HG03064 (cell line): ENCODE results near the gene GGPS1.
"Not testable (repeated sequence)": the region's sequence is repeated elsewhere in the genome, so short reads cannot be mapped to it uniquely, and the experiment has no call there.

Experiments
- ATAC-seq: cut with Tn5 transposase; IDR thresholded peaks from one replicate; pipeline ENCODE4 v1.9.1; 2021; ENCODE audit warnings: low read depth; ENCODE audit not compliant: unreplicated experiment

The GGPS1 gene

DNA sequence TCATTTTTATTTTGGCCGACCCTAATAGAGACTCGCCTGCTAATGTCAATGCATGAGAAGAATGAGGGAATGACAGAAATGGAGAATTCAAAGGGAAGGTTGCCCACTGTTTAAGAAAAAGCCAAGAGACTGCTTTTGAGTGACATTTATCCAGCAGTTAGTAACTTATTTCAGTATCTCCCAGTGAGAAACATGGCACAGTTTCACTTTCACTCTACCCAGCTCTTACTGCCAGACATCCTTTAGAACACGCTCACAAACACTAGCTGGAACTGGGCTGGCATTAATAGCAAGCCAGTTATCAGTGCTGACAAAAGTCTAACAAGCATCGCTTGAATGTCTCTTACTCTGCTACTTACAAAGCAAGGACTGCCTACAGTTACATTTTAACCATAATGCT is 8.5 kb downstream of the GGPS1 start:
- ATAC-seq, result no peak

DNA sequence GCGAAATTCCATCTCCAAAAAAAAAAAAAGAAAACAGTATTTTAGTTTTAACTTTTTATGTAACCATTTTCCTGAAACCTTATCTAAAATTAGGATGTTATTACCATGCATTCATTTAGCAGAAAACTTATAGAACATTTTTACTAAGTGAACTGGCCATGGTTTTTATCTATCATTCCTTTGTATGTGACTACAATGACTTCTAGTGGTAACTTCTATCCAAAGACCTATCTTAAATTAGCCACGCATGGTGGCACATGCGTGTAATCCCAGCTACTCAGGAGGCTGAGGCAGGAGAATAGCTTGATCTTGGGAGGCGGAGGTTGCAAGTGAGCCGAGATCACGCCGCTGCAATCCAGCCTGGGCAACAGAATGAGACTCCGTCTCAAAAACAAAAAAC is 11.4 kb downstream of the GGPS1 start:
- no peak for ATAC-seq

DNA sequence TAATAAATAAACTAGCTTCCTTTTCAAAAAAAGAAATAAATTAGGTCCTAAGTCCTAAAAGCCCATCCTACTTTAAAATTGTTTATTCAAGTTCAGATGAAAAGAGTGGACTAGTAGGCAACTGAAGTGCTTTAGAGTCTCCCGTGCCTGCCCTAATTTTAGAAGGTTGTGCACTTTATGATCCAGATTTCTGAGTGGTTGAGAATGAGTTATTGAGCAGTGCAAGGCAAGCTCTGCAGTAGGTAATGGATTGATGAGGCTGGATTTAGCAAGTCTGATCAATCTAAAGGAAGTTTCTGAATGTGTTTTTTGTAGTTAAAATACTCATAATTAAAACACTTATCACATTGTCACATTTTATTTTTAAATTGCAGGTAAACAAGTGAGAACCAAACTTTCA is 13.0 kb downstream of the GGPS1 start:
- no peak for ATAC-seq

- ATAC-seq, result no peak
Observed at GRCh38 chr1:235342039-235342438, 13.7 kb downstream of the GGPS1 start.

DNA sequence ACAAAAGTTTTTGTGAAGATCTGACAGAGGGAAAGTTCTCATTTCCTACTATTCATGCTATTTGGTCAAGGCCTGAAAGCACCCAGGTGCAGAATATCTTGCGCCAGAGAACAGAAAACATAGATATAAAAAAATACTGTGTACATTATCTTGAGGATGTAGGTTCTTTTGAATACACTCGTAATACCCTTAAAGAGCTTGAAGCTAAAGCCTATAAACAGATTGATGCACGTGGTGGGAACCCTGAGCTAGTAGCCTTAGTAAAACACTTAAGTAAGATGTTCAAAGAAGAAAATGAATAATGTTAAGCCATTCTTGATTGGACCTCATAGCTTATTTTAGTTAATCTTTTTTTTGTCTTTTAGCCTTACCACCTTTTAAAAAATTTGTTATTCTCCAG is 14.1 kb downstream of the GGPS1 start:
- no peak for ATAC-seq

DNA sequence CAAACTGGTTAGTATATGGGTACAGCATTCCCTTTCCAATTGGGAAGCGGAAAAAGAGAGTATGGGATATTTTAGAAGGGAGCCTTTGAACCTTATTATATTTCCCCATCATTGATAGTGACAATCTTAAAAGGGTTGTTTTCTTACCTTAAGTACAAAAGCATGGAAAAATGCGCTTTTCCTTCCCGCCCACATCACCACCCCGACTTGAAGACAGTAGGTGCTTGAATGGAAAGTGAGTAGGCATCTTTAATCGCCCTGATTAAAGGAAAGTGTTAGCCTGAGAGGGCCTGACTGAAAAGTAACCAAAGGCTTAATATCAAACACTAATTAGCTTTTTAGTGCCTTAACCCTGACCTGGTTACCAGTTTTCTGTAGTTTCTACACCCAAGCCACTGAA is 15.4 kb downstream of the GGPS1 start:
- no peak for ATAC-seq

DNA sequence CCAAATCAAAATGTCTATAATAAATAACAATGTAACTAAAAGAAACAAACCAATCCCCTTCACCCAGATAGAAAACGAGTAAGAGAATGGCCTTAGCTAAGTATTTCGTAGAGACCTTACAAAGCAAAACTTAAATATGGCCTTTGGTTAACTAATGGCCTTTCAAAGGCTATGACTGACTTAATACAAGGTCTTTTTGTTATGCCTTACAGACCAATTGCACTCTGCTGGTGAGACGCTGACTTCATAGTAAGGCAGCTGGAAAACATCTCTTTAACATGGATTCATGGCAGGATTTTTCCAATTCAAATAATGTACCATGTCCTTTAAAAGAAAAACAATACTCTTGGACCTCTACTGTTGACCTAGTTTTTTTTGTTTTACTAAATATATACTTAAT is 23.1 kb downstream of the GGPS1 start:
- ATAC-seq, result no peak

GRCh38 chr1:235351898-235352297 is 23.5 kb downstream of the GGPS1 start:
- ATAC-seq, result no peak

DNA sequence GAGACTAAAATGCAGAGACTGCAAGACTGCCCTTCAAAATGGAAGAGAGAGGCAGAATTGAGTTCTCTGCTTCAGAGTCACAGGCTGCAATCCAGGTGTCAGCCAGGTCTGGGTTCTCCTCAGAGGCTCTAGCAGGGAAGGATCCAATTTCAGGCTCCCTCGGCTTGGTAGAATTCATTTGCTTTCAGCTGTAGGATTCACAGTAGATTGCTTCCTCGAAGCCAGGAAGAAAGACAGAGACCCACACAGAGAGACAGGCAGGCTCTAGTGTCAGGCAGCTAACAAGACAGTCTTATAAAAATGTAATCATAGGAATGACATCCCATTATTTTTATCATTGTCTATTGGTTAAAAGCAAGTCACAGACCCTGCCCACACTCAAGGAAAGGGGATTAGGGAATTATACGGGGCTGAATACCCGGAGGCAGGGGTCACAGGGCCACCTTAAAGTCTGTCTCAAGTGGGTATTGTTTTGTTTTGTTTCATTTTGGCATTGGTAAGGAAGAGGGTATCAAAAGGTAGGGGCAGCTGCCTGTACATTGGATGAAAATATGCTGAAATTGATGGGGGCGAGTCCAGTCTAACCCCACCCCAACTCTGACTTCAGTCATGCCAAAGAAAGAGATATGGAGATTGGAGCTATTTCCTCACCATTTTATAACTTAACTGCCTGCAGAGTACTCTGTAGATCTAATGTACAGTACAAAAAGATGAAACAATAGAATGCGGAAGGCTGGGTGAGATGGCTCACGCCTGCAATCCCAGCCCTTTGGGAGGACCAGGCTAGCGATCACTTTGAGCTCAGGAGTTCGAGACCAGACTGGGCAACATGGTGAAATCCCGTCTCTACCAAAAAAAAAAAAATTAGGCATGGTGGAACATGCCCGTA is 29.4 kb downstream of the GGPS1 start:
- ATAC-seq, result no peak

DNA sequence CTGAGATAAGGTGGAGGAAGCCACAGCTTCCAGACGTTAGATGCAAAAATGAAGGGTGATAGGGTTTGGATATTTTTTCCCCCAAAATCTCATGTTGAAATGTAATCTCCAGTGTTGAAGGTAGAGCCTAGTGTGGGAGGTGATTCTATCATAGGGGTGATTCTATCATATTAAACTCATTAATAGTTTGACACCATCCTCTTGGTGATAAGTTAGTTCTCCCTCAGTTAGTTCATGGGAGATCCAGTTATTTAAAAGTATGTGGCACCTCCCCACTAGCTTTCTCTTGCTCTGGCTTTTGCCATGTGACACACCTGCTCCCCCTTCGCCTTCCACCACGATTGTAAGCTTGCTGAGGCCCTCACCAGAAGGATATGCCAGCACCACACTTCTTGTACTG is 30.5 kb downstream of the GGPS1 start:
- ATAC-seq, result no peak

- not testable (repeated sequence) for ATAC-seq
Observed at GRCh38 chr1:235364189-235364588, 35.8 kb downstream of the GGPS1 start.

DNA sequence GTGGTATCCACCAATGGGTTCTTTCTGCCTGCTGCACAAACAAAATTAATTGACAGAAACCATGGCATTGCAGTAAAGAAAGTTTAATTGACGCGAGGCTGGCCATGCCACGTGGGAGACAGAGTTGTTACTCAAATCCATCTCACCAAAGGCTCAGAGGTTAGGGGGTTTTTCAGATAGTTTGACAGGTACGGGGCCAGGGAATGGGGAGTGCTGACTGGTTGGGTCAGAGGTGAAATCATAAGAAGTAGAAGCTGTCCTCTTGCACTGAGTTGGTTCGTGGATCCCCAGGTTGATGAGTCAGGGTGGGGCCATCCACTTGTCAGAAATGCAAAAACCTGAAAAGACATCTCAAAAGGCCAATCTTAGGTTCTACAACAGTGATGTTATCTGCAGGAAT is 37.9 kb downstream of the GGPS1 start:
- no peak for ATAC-seq

GRCh38 chr1:235367000-235367908 is 38.9 kb downstream of the GGPS1 start, which contains the start of gene TBCE:
TBCE (plus strand) TSS chr1:235367427; CDS start chr1:235380050, 12,623 bp downstream.
- ATAC-seq, result peak; percentile 100

- ATAC-seq, result no peak
Observed at GRCh38 chr1:235368428-235368827, 40.1 kb downstream of the GGPS1 start.

DNA sequence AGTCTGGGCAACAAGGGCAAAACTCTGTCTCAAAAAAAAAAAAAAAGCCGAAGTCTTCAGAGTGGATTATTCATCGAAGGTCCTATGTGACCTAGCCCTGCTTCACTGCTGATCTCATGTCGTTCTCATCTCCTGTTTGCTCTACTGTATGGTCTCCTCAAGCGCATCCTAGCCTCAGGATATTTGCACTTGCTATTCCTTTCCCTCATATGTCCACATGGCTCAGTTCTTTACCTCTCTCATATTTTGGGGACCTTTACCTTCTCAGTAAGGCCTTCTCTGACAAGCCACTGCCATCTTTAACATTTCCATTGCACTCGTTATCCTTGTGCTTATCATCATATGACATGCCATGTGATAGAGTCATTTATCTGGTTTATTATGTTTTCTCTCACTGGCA is 41.4 kb downstream of the GGPS1 start:
- no peak for ATAC-seq

- ATAC-seq, result no peak
Observed at GRCh38 chr1:235375919-235376605, 47.7 kb downstream of the GGPS1 start.

DNA sequence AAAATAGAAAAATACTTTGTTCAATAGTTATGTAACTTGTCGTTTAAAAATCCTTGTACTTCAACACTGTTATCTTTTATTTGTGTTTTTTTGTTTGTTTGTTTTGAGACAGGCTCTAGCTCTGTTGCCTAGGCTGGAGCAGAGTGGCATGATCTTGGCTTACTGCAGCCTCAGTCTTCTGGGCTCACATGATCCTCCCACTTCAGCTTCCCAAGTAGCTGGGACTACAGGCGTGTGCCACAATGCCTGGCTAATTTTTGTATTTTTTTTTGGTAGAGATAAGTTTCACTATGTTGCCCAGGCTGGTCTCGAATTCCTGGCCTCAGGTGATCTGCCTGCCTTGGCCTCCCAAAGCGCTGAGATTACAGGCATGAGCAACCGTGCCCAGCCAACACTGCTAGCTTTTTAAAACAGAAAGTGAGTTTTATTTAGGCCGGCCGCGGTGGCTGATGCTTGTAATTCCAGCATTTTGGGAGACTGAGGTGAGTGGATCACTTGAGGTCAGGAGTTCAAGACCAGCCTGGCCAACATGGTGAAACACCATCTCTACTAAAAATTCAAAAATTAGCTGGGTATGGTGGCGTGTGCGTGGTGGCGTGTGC is 49.9 kb downstream of the GGPS1 start:
- ATAC-seq, result not testable (repeated sequence)

DNA sequence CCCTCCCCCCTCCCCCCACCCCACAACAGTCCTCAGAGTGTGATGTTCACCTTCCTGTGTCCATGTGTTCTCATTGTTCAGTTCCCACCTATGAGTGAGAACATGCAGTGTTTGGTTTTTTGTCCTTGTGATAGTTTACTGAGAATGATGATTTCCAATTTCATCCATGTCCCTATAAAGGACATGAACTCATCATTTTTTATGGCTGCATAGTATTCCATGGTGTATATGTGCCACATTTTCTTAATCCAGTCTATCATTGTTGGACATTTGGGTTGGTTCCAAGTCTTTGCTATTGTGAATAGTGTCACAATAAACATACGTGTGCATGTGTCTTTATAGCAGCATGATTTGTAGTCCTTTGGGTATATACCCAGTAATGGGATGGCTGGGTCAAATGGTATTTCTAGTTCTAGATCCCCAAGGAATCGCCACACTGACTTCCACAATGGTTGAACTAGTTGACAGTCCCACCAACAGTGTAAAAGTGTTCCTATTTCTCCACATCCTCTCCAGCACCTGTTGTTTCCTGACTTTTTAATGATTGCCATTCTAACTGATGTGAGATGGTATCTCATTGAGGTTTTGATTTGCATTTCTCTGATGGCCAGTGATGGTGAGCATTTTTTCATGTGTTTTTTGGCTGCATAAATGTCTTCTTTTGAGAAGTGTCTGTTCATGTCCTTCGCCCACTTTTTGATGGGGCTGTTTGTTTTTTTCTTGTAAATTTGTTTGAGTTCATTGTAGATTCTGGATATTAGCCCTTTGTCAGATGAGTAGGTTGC is 53.8 kb downstream of the GGPS1 start:
- not testable (repeated sequence) for ATAC-seq

- ATAC-seq, result not testable (repeated sequence)
Observed at GRCh38 chr1:235385633-235386032, 57.3 kb downstream of the GGPS1 start.

DNA sequence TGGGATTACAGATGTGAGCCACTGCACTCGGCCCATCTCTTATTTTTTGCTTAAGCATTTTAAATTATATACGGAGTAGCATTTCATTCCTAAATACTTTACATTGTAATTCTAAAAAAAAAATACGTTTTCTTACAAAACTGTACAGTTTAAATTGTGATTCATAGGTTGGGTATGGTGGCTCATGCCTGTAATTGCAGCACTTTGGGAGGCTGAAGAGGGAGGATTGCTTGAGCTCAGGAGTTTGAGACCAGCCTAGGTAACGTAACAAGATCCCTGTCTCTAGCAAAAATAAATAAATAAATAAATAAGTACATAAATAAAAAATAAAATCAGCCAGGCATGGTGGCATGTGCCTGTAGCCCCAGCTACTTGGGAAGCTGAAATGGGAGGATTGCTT is 63.5 kb downstream of the GGPS1 start:
- ATAC-seq, result no peak
